ENCODE data around the gene GPBP1. TPM values are rescaled to one million over a fixed set of nuclear protein-coding genes. Genes with fewer than 3 reads are reported as not detected.

GPBP1 gene
- total RNA-seq, 1 experiment from 2014 or later: 69.5 TPM

DNA sequence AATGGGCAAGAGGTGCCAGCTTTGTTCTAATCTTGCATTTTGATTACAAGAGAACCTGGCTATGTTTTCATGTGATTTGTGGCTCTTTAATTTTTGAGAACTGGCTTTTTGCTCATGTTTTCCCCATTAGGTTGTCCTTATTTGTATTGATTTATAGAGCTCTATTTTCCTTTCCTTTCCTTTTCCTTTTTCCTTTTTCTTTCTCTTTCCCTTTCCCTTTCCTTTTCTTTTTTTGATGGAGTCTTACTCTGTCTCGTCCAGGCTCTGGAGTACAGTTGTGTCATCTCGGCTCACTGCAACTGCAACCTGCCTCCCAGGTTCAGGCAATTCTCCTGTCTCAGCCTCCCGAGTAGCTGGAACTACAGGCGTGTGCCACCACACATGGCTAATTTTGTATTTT, 55.5 kb downstream of the GPBP1 start:
- H3K27me3 ChIP-seq (ENCODE audit: insufficient read depth, low read length): no peaks in the 10 kb centered on the region
- H3K36me3 ChIP-seq (ENCODE audit: control insufficient read depth in 1 of 2, insufficient read depth in 2 of 2, low read length in 2 of 2): peaks cover 10 to 35% of the 10 kb centered on the region in 2 experiments
- H2AFZ ChIP-seq (ENCODE audit: low read depth, low read length, poor library complexity, severe bottlenecking): no peak overlapping the region
- CTCF ChIA-PET: no interaction called here
- no TSS peak for BruUV-seq (replicated peaks)
- POLR2A ChIA-PET: no interaction called here
- DNase-seq (ENCODE audit: low read depth, low spot score): no peak
- RAD21 ChIA-PET (ENCODE audit: low non-redundant PET in 1 of 2, low total read pairs in 2 of 2, uncharacterized antibody in 2 of 2, unreplicated experiment in 2 of 2): no interaction called here
- no peak for TF ChIP-seq RAD21 (IDR thresholded peaks at IDR 0.05; ENCODE audit: low read depth)
- TF ChIP-seq ZNF274 (IDR thresholded peaks at IDR 0.05; ENCODE audit: low read depth, low read length): no peak
- TF ChIP-seq, protein P1, sequence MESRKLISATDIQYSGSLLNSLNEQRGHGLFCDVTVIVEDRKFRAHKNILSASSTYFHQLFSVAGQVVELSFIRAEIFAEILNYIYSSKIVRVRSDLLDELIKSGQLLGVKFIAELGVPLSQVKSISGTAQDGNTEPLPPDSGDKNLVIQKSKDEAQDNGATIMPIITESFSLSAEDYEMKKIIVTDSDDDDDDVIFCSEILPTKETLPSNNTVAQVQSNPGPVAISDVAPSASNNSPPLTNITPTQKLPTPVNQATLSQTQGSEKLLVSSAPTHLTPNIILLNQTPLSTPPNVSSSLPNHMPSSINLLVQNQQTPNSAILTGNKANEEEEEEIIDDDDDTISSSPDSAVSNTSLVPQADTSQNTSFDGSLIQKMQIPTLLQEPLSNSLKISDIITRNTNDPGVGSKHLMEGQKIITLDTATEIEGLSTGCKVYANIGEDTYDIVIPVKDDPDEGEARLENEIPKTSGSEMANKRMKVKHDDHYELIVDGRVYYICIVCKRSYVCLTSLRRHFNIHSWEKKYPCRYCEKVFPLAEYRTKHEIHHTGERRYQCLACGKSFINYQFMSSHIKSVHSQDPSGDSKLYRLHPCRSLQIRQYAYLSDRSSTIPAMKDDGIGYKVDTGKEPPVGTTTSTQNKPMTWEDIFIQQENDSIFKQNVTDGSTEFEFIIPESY (IDR thresholded peaks at IDR 0.05; ENCODE audit: extremely low read depth, insufficient replicate concordance, low read length): no peak
- TF ChIP-seq EZH2 (IDR thresholded peaks at IDR 0.05): no peak
- intact Hi-C loops (cut with micrococcal nuclease): no loop called here
- no peak for ATAC-seq
- H3K9me2 ChIP-seq (ENCODE audit: insufficient read depth): no peaks in the 10 kb centered on the region
- 0 out of 4 replicates have a peak, but pooled peaks cover 0 to 4% of the 10 kb centered on the region in 2 experiments for H3K9me3 ChIP-seq (ENCODE audit: control insufficient read depth in 1 of 2, insufficient read depth in 1 of 2, low read depth in 1 of 2, low read length in 2 of 2)
- H3K4me2 ChIP-seq (ENCODE audit: low read length): no peak overlapping the region
- no peak overlapping the region for H3K4me3 ChIP-seq (replicated peaks in 1 of 2; ENCODE audit: low read depth in 1 of 2, low read length in 2 of 2)
- no peak overlapping the region for H3K9ac ChIP-seq (ENCODE audit: low read length)
- no peaks in the 10 kb centered on the region for H3K4me1 ChIP-seq (ENCODE audit: control insufficient read depth in 1 of 2, insufficient read depth in 2 of 2, low read length in 2 of 2)
- H3K27ac ChIP-seq (ENCODE audit: low read depth, low read length): no peak overlapping the region
- peaks cover 100% of the 10 kb centered on the region for H3K79me2 ChIP-seq (ENCODE audit: insufficient read depth, low read length)
- H4K20me1 ChIP-seq (ENCODE audit: insufficient read depth): peaks cover 5% of the 10 kb centered on the region; the same call in 1 of the 2 replicates

DNA sequence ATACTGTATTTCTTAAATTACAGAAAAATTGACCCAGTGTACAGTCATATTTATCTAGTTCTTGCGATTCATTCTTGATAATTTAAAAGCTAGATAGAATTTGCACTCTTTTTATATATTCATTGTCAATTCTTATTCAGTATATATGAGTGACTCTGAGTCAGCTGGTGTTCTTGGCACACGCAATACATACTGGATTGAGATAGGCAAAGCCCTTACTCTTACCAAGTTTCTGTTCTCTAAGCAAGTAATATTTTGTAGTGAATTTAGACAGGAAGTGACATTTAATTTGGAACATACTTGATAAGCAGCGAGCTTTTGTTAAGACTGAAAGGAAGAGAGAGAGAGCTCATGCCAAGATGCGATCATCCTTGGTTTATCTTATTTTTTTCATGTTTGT, 57.7 kb downstream of the GPBP1 start:
- no peak for ATAC-seq
- ChIA-PET RAD21 (ENCODE audit: low non-redundant PET in 1 of 2, low total read pairs in 2 of 2, uncharacterized antibody in 2 of 2, unreplicated experiment in 2 of 2) (no interaction called here), CTCF (no interaction called here), POLR2A (interaction anchor here (0.5 kb wide), 1 partner anchor 615 kb away, joined by 3 read pairs; no protein-coding TSS in a partner anchor)
- intact Hi-C loops (cut with micrococcal nuclease): no loop called here
- Histone ChIP-seq H3K9ac (ENCODE audit: low read length) (no peak overlapping the region), H3K4me2 (ENCODE audit: low read length) (no peak overlapping the region), H3K9me3 (ENCODE audit: control insufficient read depth in 1 of 2, insufficient read depth in 1 of 2, low read depth in 1 of 2, low read length in 2 of 2) (0 out of 4 replicates have a peak, but pooled peaks cover 0 to 4% of the 10 kb centered on the region in 2 experiments), H2AFZ (ENCODE audit: low read depth, low read length, poor library complexity, severe bottlenecking) (no peak overlapping the region), H3K36me3 (ENCODE audit: control insufficient read depth in 1 of 2, insufficient read depth in 2 of 2, low read length in 2 of 2) (peaks cover 12 to 41% of the 10 kb centered on the region in 2 experiments), H3K4me3 (replicated peaks in 1 of 2; ENCODE audit: low read depth in 1 of 2, low read length in 2 of 2) (no peak overlapping the region), H3K4me1 (ENCODE audit: control insufficient read depth in 1 of 2, insufficient read depth in 2 of 2, low read length in 2 of 2) (no peaks in the 10 kb centered on the region), H3K9me2 (ENCODE audit: insufficient read depth) (no peaks in the 10 kb centered on the region), H3K27ac (ENCODE audit: low read depth, low read length) (no peak overlapping the region), H3K27me3 (ENCODE audit: insufficient read depth, low read length) (no peaks in the 10 kb centered on the region), H3K79me2 (ENCODE audit: insufficient read depth, low read length) (peaks cover 98% of the 10 kb centered on the region), H4K20me1 (ENCODE audit: insufficient read depth) (peaks cover 5% of the 10 kb centered on the region; the same call in 1 of the 2 replicates)
- TF ChIP-seq SRF (IDR thresholded peaks at IDR 0.05; ENCODE audit: low read depth) (no peak), JUND (IDR thresholded peaks at IDR 0.05) (no peak)
- no TSS peak for BruUV-seq (replicated peaks)
- DNase-seq (ENCODE audit: low read depth, low spot score): no peak
